Measurements from ENCODE around the gene RBM39. TPM values are rescaled to one million over a fixed set of nuclear protein-coding genes. Genes with fewer than 3 reads are reported as not detected.

Gene RBM39
- total and polyA plus RNA-seq, 2 of the 13 experiments (the other 11 are each of a cell fraction or from before 2014, with no cell fraction given): 788 to 920 TPM

- TF ChIP-seq GMEB2 (CRISPR knock-in tag; IDR thresholded peaks at IDR 0.05; ENCODE audit: low read depth) (peak; percentile 83), NFE2L1 (CRISPR knock-in tag; IDR thresholded peaks at IDR 0.05; ENCODE audit: borderline replicate concordance) (peak; percentile 95), ZNF225 (CRISPR knock-in tag; IDR thresholded peaks at IDR 0.05) (no peak; the same call in none of the 2 replicates), HINFP (CRISPR knock-in tag; IDR thresholded peaks at IDR 0.05; ENCODE audit: low read depth) (peak; percentile 91), NCOA1 (CRISPR knock-in tag; IDR thresholded peaks at IDR 0.05) (peak; percentile 97; the same call in 1 of the 2 replicates), KDM5B (CRISPR knock-in tag; IDR thresholded peaks at IDR 0.05; ENCODE audit: borderline replicate concordance) (peak; percentile 93; the same call in 1 of the 2 replicates), SIN3A (IDR thresholded peaks at IDR 0.05; ENCODE audit: borderline replicate concordance, low read depth, low read length) (peak; percentile 93), SP4 (CRISPR knock-in tag; IDR thresholded peaks at IDR 0.05) (peak; percentile 75), ZNF563 (CRISPR knock-in tag; IDR thresholded peaks at IDR 0.05) (peak; percentile 99), SNAPC2 (CRISPR knock-in tag; IDR thresholded peaks at IDR 0.05) (peak; percentile 97), ZNF33B (CRISPR knock-in tag; IDR thresholded peaks at IDR 0.05) (peak; percentile 77; the same call in 1 of the 2 replicates), ZNF7 (CRISPR knock-in tag; IDR thresholded peaks at IDR 0.05) (peak; percentile 62), ZFP82 (CRISPR knock-in tag; IDR thresholded peaks at IDR 0.05; ENCODE audit: borderline replicate concordance) (peak; percentile 84), ZNF280B (CRISPR knock-in tag; IDR thresholded peaks at IDR 0.05; ENCODE audit: borderline replicate concordance) (peak; percentile 95; the same call in 1 of the 2 replicates), PLRG1 (conservative IDR thresholded peaks at IDR 0.05) (no peak), KLF16 (CRISPR knock-in tag; IDR thresholded peaks at IDR 0.05) (peak; percentile 99 to 100), ATF2 (CRISPR knock-in tag; IDR thresholded peaks at IDR 0.05) (peak; percentile 97), NFIC (IDR thresholded peaks at IDR 0.05; ENCODE audit: low read length) (peak; percentile 49; the same call in 1 of the 2 replicates), ZNF543 (CRISPR knock-in tag; IDR thresholded peaks at IDR 0.05) (peak; percentile 95), ARID3A (IDR thresholded peaks at IDR 0.05; ENCODE audit: low read depth, low read length) (peak; percentile 95), MXI1 (IDR thresholded peaks at IDR 0.05; ENCODE audit: borderline replicate concordance, low read depth, low read length) (peak; percentile 99)
Observed at GRCh38 chr20:35741892-35742740, at the start of gene RBM39 (continued).
